ENCODE measurements around the gene SREBF2.
A peak's percentile ranks its signal among the peaks of the same experiment; 100 is the strongest.

DNA sequence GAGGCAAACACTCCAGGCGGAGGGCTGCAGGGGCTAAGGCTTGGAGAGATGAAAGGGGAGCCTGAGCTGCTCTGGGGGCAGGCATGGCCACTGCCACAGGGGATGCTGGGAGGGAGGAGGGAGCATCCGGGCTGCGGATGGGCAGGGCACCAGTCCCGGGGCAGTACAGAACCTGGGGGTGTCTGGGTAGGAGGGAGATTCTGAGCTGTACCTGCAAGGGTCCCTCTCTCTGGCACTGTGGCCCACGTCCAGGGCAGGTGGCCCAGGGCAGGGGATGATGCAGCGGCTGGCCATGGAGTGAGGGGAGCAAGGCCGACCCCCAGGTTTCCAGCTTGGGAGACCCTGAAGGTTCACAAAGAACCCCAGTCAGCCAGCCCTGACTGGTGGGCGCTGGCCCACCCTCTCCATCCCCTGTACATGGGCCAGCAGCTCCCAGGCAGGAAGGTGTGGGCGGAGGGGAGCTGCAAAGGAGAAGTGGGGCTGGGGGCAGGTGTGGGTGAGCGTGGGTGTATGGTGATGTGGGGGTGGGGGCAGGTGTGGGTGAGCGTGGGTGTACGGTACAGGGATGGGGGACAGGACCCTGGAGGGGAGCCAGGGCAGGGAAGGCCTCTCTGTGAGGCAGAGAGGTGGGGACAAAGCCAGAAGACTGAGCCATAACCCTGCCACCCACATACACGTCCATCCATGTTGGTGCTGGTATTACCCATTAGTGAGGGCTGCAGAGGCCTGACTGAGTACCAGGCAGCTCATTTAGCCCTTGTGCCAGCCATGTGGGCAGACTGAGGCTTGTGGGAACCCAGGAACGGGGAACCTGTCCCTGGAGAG is 95.9 kb downstream of the SREBF2 start:
- TF ChIP-seq SIN3A (conservative IDR thresholded peaks at IDR 0.05 in 1 of 2, IDR thresholded peaks at IDR 0.05 in 1 of 2; ENCODE audit: low read depth in 1 of 2, low read length in 2 of 2) (no peak), HDAC2 (IDR thresholded peaks at IDR 0.05; ENCODE audit: borderline replicate concordance in 1 of 2, low read depth in 2 of 2, low read length in 2 of 2) (no peak), POLR2A (IDR thresholded peaks at IDR 0.05; ENCODE audit: control extremely low read depth in 1 of 2, low read depth in 2 of 2, low read length in 2 of 2) (peak in 1 of 2 experiments; percentile 35; a peak in 1 of 3 replicates), SIX5 (IDR thresholded peaks at IDR 0.05; ENCODE audit: low read depth, low read length) (no peak), RFX5 (IDR thresholded peaks at IDR 0.05; ENCODE audit: borderline replicate concordance, low read depth, low read length) (no peak), CHD2 (IDR thresholded peaks at IDR 0.05; ENCODE audit: low read length) (no peak)
- TF ChIP-seq, protein P1, sequence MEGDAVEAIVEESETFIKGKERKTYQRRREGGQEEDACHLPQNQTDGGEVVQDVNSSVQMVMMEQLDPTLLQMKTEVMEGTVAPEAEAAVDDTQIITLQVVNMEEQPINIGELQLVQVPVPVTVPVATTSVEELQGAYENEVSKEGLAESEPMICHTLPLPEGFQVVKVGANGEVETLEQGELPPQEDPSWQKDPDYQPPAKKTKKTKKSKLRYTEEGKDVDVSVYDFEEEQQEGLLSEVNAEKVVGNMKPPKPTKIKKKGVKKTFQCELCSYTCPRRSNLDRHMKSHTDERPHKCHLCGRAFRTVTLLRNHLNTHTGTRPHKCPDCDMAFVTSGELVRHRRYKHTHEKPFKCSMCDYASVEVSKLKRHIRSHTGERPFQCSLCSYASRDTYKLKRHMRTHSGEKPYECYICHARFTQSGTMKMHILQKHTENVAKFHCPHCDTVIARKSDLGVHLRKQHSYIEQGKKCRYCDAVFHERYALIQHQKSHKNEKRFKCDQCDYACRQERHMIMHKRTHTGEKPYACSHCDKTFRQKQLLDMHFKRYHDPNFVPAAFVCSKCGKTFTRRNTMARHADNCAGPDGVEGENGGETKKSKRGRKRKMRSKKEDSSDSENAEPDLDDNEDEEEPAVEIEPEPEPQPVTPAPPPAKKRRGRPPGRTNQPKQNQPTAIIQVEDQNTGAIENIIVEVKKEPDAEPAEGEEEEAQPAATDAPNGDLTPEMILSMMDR (IDR thresholded peaks at IDR 0.05; ENCODE audit: control extremely low read depth in 1 of 3, insufficient read depth in 1 of 3, low read depth in 1 of 3, low read length in 3 of 3), result no peak
- TF ChIP-seq, protein P2, sequence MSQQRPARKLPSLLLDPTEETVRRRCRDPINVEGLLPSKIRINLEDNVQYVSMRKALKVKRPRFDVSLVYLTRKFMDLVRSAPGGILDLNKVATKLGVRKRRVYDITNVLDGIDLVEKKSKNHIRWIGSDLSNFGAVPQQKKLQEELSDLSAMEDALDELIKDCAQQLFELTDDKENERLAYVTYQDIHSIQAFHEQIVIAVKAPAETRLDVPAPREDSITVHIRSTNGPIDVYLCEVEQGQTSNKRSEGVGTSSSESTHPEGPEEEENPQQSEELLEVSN (IDR thresholded peaks at IDR 0.05), result no peak

All from H1 (cell line).